H7 (cell line): Measurements from ENCODE around the gene SDC4. TPM values are rescaled to one million over a fixed set of nuclear protein-coding genes. Genes with fewer than 3 reads are reported as not detected.

Experiments used
- DNase-seq: peaks from one replicate; pipeline ENCODE4 v3.0.0; 2012
- H3K27me3 ChIP-seq: 2 replicates; pipeline ENCODE4 v1.6.0; 2011; ENCODE audit warnings: mild to moderate bottlenecking, low read length; ENCODE audit not compliant: control insufficient read depth, insufficient read depth
- H3K36me3 ChIP-seq: replicated peaks from 2 replicates; pipeline ENCODE4 v1.5.1; 2011; ENCODE audit warnings: low read length; ENCODE audit not compliant: control insufficient read depth, insufficient read depth
- H3K4me3 ChIP-seq: 2 replicates; pipeline ENCODE4 v1.5.1; 2011; ENCODE audit warnings: low read depth, mild to moderate bottlenecking, control low read depth, low read length, moderate library complexity; ENCODE audit not compliant: insufficient read depth
- total RNA-seq: library from RNA; depleted of rRNA; stranded (reverse); fragments of >200 nt; shearing (Covaris generic); gene quantifications from 2 replicates; pipeline ENCODE4 v1.2.3, GENCODE V29; 2014

The SDC4 gene
- total RNA-seq, 1 experiment from 2014 or later: 56.1 TPM

DNA sequence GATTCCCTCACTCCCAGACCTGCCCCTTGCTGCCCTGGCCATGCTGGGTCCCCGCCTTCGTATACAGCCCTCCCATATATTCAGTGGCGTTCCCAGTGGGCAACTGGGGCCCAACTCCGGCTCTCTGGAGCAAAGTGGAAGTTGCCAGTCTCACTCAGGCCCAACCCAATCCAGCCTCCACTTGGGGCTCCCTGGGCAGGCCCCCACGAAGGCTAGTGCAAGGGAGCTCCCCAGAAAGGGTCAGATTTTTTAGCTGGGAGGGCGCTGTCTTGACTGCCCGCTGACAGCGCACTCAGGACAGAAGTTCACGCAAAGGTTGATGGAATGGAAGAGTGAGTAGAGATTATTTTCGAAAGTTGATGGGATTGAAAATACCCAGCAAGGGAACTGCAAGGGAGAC lies 24.0 kb upstream of the SDC4 start:
- DNase-seq: no peak
- Histone ChIP-seq H3K27me3 (peaks cover 8% of the 10 kb centered on the region), H3K4me3 (peak overlapping the region; percentile 45; the same call in 1 of the 2 replicates), H3K36me3 (no peaks in the 10 kb centered on the region)

DNA sequence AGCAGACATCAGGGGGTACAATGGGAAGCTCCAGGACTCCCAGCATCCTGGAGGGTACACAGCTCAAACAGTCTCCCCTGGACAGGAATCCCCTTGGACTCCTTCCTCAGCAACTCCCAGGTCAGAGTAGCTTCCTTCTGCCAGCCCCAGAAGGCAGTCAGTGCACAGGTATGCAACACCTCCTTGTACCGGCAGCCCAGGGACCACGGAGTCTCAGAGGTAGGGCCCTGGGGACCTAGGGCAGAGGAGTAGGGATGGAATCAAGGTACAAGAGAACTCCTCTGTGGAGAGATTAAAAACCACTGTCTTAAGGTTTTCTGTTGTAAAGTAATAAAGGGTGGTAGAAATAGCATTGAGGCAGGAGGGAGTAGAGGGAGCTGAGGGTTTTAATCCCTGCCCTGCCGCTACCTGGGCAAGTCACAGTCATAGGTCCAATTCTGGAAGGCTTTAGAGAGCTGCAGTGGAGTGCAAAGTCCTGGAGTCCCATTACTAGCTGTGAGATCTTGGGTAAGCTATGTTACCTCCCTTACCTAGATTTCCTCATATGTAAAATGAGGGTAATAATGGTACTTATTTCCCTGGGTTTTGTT lies 22.4 kb upstream of the SDC4 start:
- DNase-seq: no peak
- H3K4me3 ChIP-seq: no peak overlapping the region
- peaks cover 8% of the 10 kb centered on the region for H3K27me3 ChIP-seq
- H3K36me3 ChIP-seq: peaks cover under 1% of the 10 kb centered on the region; the same call in 1 of the 2 replicates

- Histone ChIP-seq H3K4me3 (no peak overlapping the region), H3K27me3 (peaks cover 7% of the 10 kb centered on the region), H3K36me3 (peaks cover 2% of the 10 kb centered on the region; the same call in 1 of the 2 replicates)
- DNase-seq: no peak
These were observed 20.2 kb upstream of the SDC4 start for GRCh38 chr20:45368221-45368980.

DNA sequence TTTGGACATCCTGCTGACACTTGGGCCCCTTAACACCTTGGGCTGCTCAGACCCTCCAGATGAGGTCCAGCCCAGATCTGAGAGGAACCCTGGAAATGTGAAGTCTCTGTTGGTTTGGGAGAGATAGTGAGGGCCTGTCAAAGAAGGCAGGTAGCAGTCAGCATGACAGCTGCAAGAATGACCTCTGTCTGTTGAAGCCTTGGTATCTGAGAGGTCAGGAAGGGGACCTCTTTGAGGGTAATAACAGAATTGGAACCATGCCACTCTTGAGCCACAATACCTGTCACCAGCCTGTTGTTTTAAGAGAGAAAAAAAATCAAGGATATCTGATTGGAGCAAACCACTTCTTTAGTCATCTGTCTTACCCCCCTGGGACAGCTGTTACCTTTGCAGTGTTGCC lies 18.9 kb upstream of the SDC4 start:
- H3K4me3 ChIP-seq: no peak overlapping the region
- peaks cover 2% of the 10 kb centered on the region; the same call in 1 of the 2 replicates for H3K36me3 ChIP-seq
- H3K27me3 ChIP-seq: no peaks in the 10 kb centered on the region
- no peak for DNase-seq

- Histone ChIP-seq H3K36me3 (peaks cover 2% of the 10 kb centered on the region; the same call in 1 of the 2 replicates), H3K27me3 (no peaks in the 10 kb centered on the region)
- no peak for DNase-seq
These were observed 18.4 kb upstream of the SDC4 start for GRCh38 chr20:45366631-45367030.

DNA sequence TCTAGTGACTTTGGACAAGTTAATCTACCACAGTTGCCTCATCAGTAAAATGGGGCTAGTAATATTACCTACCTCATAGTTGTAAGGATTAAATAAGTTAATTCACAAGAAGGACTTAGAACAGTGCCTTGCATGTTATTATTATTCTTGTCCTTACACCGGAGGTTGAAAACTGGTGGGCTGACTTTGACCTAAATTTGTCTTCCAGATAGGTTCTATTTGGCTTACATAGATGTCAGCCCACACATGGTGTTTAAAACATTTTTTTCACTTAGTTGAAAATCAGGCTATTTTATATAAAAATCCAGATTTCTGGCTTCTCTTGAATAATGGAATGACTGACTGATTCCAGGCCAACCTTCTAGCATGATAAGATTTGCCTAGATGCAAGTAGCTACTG lies 18.0 kb upstream of the SDC4 start:
- no peak for DNase-seq
- Histone ChIP-seq H3K4me3 (no peak overlapping the region), H3K36me3 (peaks cover 2% of the 10 kb centered on the region; the same call in 1 of the 2 replicates), H3K27me3 (no peaks in the 10 kb centered on the region)

More at GRCh38 chr20:45366631-45367030, 18.4 kb upstream of the SDC4 start:
- no peak overlapping the region for H3K4me3 ChIP-seq

- peaks cover 2% of the 10 kb centered on the region; the same call in 1 of the 2 replicates for H3K36me3 ChIP-seq
- no peaks in the 10 kb centered on the region for H3K27me3 ChIP-seq
- peak; percentile 5 for DNase-seq
- H3K4me3 ChIP-seq: no peak overlapping the region
These were observed 17.3 kb upstream of the SDC4 start for GRCh38 chr20:45365444-45365970.

DNA sequence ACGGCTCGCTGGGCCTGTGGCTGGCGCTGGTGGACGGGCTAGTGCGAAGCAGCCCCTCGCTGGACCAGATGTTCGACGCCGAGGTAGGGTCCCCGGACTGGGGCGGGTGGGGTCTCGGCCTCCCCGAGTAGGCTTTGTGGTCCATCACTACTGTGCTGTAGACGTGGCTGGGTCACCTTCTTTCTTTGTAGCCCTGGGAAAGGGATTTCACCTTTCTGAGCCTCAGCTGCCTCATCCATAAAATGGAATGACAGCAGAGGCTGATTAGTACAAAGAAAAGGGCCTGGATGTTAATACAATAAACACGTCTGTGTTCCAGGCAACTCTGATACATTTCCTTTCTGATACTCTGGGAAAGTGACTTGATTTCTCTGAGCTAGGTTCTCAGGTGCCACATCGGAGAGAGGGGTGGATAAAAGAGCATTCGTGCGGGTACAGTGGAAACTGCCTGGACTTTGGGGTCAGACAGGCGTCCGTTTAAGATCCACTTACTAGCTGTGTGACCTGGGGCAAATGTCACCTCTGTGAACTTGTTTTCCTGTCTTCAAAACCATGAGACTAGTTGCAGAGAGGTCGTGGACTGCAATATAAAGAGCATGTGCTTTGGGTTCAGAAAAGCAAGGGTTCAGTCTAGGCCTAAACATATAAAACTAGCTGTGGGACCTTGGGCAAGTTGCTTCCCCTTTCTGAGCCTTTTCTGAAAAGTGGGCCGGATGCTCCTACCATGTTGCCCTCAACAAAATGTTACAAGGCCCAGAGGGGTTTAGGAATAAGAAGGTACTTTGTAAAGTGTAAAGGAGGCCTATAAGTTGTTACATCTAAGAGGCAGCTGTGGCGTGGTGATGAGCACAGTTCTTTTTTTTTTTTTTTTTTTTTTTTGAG lies 15.6 kb upstream of the SDC4 start:
- peak overlapping the region; percentile 81 for H3K4me3 ChIP-seq
- DNase-seq: peak; percentile 8
- no peaks in the 10 kb centered on the region for H3K27me3 ChIP-seq
- peaks cover 2% of the 10 kb centered on the region; the same call in 1 of the 2 replicates for H3K36me3 ChIP-seq

GRCh38 chr20:45362804-45363610 lies 14.8 kb upstream of the SDC4 start, which contains the start of gene SYS1:
TSS of gene SYS1 (plus strand) at chr20:45363156. CDS start at chr20:45363532, 376 bp downstream.
- Histone ChIP-seq H3K4me3 (peak within 1 kb of the TSS; percentile 81), H3K27me3 (no peaks in the 10 kb centered on the region), H3K36me3 (peaks cover 2% of the 10 kb centered on the region; the same call in 1 of the 2 replicates)
- DNase-seq: peak; percentile 98

- peaks cover 2% of the 10 kb centered on the region; the same call in 1 of the 2 replicates for H3K36me3 ChIP-seq
- H3K4me3 ChIP-seq: no peak overlapping the region
- no peaks in the 10 kb centered on the region for H3K27me3 ChIP-seq
- DNase-seq: no peak
These were observed 13.6 kb upstream of the SDC4 start for GRCh38 chr20:45361793-45362192.

DNA sequence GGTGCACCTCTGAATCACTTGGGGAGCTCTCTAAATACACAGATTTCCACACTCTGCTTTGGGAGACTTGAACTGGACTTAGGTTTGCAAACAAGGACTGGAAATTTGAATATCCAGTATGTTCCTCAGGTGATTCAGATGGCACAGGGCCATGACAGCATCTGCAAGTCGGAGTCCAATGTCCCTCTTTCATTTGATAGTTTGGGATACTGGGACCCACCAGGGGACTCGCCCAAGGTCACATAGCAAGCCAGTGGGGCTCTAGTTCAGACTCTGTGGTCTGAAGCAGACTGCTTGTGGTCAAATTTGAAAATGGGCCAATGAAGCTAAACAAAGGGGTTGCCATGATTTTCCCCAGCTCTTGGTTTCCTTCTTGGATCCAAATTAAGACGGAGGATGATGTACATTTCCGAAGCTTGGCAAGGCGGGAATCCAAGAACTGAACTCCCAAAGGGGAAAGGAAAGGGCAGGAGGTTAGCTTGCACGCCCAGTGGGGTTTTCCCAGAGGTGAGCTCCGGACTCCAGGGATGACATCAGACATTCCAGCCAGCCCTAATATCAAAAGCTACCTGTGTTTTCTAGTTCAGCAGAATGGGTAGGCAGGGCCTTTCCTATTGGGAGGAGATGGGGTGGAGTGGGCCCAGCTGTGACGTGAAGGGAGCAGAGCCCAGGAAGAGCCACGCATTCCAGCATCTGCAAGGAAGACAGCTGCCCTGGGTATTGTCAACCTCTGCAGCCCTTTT lies 11.4 kb upstream of the SDC4 start:
- H3K36me3 ChIP-seq: no peaks in the 10 kb centered on the region
- H3K4me3 ChIP-seq: no peak overlapping the region
- H3K27me3 ChIP-seq: no peaks in the 10 kb centered on the region
- no peak for DNase-seq

- DNase-seq: no peak
- Histone ChIP-seq H3K36me3 (no peaks in the 10 kb centered on the region), H3K4me3 (no peak overlapping the region), H3K27me3 (no peaks in the 10 kb centered on the region)
These were observed 10.8 kb upstream of the SDC4 start for GRCh38 chr20:45359069-45359405.
